H9 (cell line): Measurements from ENCODE around the gene SGF29. TPM values are rescaled to one million over a fixed set of nuclear protein-coding genes. Genes with fewer than 3 reads are reported as not detected.

Source experiments
- DNase-seq: peaks from one replicate; pipeline ENCODE4 v3.0.0-alpha.2; 2017
- H2AFZ ChIP-seq: one replicate; pipeline ENCODE4 v1.6.1; 2013; ENCODE audit warnings: mild to moderate bottlenecking, low read length, control low read depth, moderate library complexity
- H2AK5ac ChIP-seq: 2 replicates; pipeline ENCODE4 v1.6.1; 2013; ENCODE audit warnings: low read length, control low read depth, mixed read lengths; ENCODE audit not compliant: insufficient read length
- H2BK120ac ChIP-seq: one replicate; pipeline ENCODE4 v1.6.1; 2013; ENCODE audit warnings: low read depth, mild to moderate bottlenecking, low read length, control low read depth, inconsistent platforms; ENCODE audit not compliant: poor library complexity, severe bottlenecking
- H2BK12ac ChIP-seq: 2 replicates; pipeline ENCODE4 v1.6.1; 2013; ENCODE audit warnings: low read length, control low read depth, mixed read lengths, low read depth; ENCODE audit not compliant: insufficient read length
- H2BK15ac ChIP-seq: 2 replicates; pipeline ENCODE4 v1.6.1; 2013; ENCODE audit warnings: low read depth, low read length, control low read depth
- H2BK20ac ChIP-seq: one replicate; pipeline ENCODE4 v1.6.1; 2013; ENCODE audit warnings: low read depth, mild to moderate bottlenecking, low read length, control low read depth, inconsistent platforms; ENCODE audit not compliant: poor library complexity, severe bottlenecking
- H2BK5ac ChIP-seq: 2 replicates; pipeline ENCODE4 v1.6.1; 2013; ENCODE audit warnings: low read length, control low read depth, mixed read lengths; ENCODE audit not compliant: insufficient read length
- H3K14ac ChIP-seq: 2 replicates; pipeline ENCODE4 v1.6.1; 2013; ENCODE audit warnings: low read length, control low read depth; ENCODE audit not compliant: insufficient read depth
- H3K18ac ChIP-seq: 2 replicates; pipeline ENCODE4 v1.6.1; 2013; ENCODE audit warnings: low read depth, mild to moderate bottlenecking, mixed read lengths, low read length, control low read depth; ENCODE audit not compliant: insufficient read length
- H3K23ac ChIP-seq: 2 replicates; pipeline ENCODE4 v1.6.1; 2013; ENCODE audit warnings: low read length, control low read depth, mixed read lengths, low read depth; ENCODE audit not compliant: insufficient read length
- H3K23me2 ChIP-seq: 2 replicates; pipeline ENCODE4 v1.6.1; 2013; ENCODE audit warnings: low read depth, mild to moderate bottlenecking, mixed read lengths, low read length, control low read depth; ENCODE audit not compliant: insufficient read length, poor library complexity, severe bottlenecking
- H3K27ac ChIP-seq: 2 replicates; pipeline ENCODE4 v1.5.1; 2013; ENCODE audit warnings: low read length, control low read depth, mixed read lengths, low read depth; ENCODE audit not compliant: insufficient read length
- H3K27me3 ChIP-seq: 2 replicates; pipeline ENCODE4 v1.6.1; 2013; ENCODE audit warnings: low read length, control low read depth, inconsistent platforms; ENCODE audit not compliant: insufficient read depth
- H3K4ac ChIP-seq: 2 replicates; pipeline ENCODE4 v1.6.1; 2013; ENCODE audit warnings: low read depth, mild to moderate bottlenecking, control low read depth, inconsistent platforms, low read length, moderate library complexity
- H3K4me1 ChIP-seq: 2 replicates; pipeline ENCODE4 v1.6.1; 2013; ENCODE audit warnings: low read length, control low read depth, inconsistent platforms; ENCODE audit not compliant: insufficient read depth
- H3K4me2 ChIP-seq: 2 replicates; pipeline ENCODE4 v1.6.1; 2013; ENCODE audit warnings: low read length, control low read depth, mixed read lengths; ENCODE audit not compliant: insufficient read length, insufficient read depth
- H3K56ac ChIP-seq: 2 replicates; pipeline ENCODE4 v1.6.1; 2013; ENCODE audit warnings: low read depth, mild to moderate bottlenecking, mixed read lengths, low read length, control low read depth; ENCODE audit not compliant: insufficient read length
- H3K79me1 ChIP-seq: 2 replicates; pipeline ENCODE4 v1.6.1; 2013; ENCODE audit warnings: low read depth, mild to moderate bottlenecking, moderate library complexity, low read length, control low read depth, inconsistent platforms; ENCODE audit not compliant: insufficient read depth, poor library complexity, severe bottlenecking
- H3K79me2 ChIP-seq: 2 replicates; pipeline ENCODE4 v1.6.1; 2013; ENCODE audit warnings: low read length, control low read depth, inconsistent platforms; ENCODE audit not compliant: insufficient read depth
- H3K9ac ChIP-seq: 2 replicates; pipeline ENCODE4 v1.6.1; 2013; ENCODE audit warnings: low read length, control low read depth, mixed read lengths; ENCODE audit not compliant: insufficient read length; ENCODE audit errors: extremely low read depth
- H3K9me3 ChIP-seq: one replicate; pipeline ENCODE4 v1.6.1; 2013; ENCODE audit warnings: low read depth, low read length, inconsistent platforms; ENCODE audit not compliant: control insufficient read depth
- H3T11ph ChIP-seq: one replicate; pipeline ENCODE4 v1.6.1; 2013; ENCODE audit warnings: mild to moderate bottlenecking, low read length, control low read depth, inconsistent platforms
- H4K20me1 ChIP-seq: one replicate; pipeline ENCODE4 v1.6.1; 2013; ENCODE audit not compliant: control insufficient read depth, insufficient read length, insufficient read depth
- H4K5ac ChIP-seq: 2 replicates; pipeline ENCODE4 v1.6.1; 2013; ENCODE audit warnings: low read depth, mild to moderate bottlenecking, mixed read lengths, low read length, control low read depth; ENCODE audit not compliant: insufficient read length
- H4K8ac ChIP-seq: replicated peaks from 2 replicates; pipeline ENCODE4 v1.6.1; 2013; ENCODE audit warnings: low read length, control low read depth, mixed read lengths, low read depth; ENCODE audit not compliant: insufficient read length
- H4K91ac ChIP-seq: 2 replicates; pipeline ENCODE4 v1.6.1; 2013; ENCODE audit warnings: low read depth, mild to moderate bottlenecking, moderate library complexity, mixed read lengths, low read length, control low read depth; ENCODE audit not compliant: insufficient read length
- H3K27ac Mint-ChIP-seq, 3 experiments: 2 replicates in 2 of 3; 3 replicates in 1 of 3; pipeline ENCODE4 v1.8.0; 2020 to 2021; ENCODE audit warnings: mixed read lengths in 3 of 3, mild to moderate bottlenecking in 1 of 3, moderate library complexity in 1 of 3
- H3K27me3 Mint-ChIP-seq: 2 replicates; pipeline ENCODE4 v1.8.0; 2021; ENCODE audit warnings: low read depth, mild to moderate bottlenecking, moderate library complexity, mixed read lengths
- H3K36me3 Mint-ChIP-seq, 3 experiments: 2 replicates in 2 of 3; 3 replicates in 1 of 3; pipeline ENCODE4 v1.8.0; 2020 to 2021; ENCODE audit warnings: low read depth in 3 of 3, mixed read lengths in 3 of 3; ENCODE audit not compliant: insufficient read depth in 1 of 3
- H3K4me1 Mint-ChIP-seq, 2 experiments: 2 replicates each; pipeline ENCODE4 v1.8.0; 2020; ENCODE audit warnings: mixed read lengths in 2 of 2
- H3K4me3 Mint-ChIP-seq, 2 experiments: 2 replicates in 1 of 2; 3 replicates in 1 of 2; pipeline ENCODE4 v1.8.0; 2020 to 2021; ENCODE audit warnings: mild to moderate bottlenecking in 2 of 2, mixed read lengths in 2 of 2, moderate library complexity in 1 of 2
- H3K9me3 Mint-ChIP-seq, 2 experiments: 2 replicates in 1 of 2; 3 replicates in 1 of 2; pipeline ENCODE4 v1.8.0; 2020; ENCODE audit warnings: mild to moderate bottlenecking in 2 of 2, mixed read lengths in 2 of 2, moderate library complexity in 1 of 2
- CTCF ChIP-seq: fragments of 200-600 bp; sonication (generic); conservative IDR thresholded peaks from 3 replicates; pipeline ENCODE4 v1.8.0; 2021; ENCODE audit warnings: antibody characterized with exemption, mild to moderate bottlenecking
- WGBS: extraction: QIAGEN DNeasy Blood & Tissue Kit; methylation state at CpG from one replicate; pipeline ENCODE4 v1.1.7; 2013; ENCODE audit warnings: missing lambda C conversion rate, low lambda C conversion rate, mixed read lengths; ENCODE audit not compliant: insufficient read length; ENCODE audit errors: extremely low coverage; 5-methylcytosine and 5-hydroxymethylcytosine counted together
- total RNA-seq: library from RNA; stranded (reverse); gene quantifications from 2 replicates; pipeline ENCODE4 v1.2.1, GENCODE V29; 2021

Gene SGF29
- total RNA-seq, 1 experiment from 2014 or later, result 24.8 TPM

DNA sequence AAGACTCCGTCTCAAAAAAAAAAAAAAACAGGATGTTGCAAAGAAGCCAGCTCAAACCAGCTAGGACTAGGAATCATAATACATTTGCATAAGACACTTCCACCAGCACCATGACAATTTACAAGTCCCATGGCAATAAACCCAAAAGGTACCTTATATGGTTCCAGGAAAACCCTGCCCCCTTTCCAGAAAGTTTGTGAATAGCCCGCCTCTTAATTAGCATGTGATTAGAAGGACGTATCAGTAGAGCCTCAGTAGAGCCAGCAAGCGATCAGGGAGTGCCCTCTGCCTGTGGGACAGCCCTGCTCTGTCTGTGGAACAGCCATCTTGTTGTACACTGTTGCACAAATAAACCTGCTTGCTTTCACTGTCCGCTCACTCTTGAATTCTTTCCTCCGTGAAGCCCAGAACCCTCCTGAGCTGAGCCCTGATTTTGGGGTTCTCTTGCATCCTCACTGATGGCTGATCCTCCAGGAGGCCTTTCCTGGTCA, 29.0 kb upstream of the SGF29 start:
- no peaks in the 10 kb centered on the region for H3K4me1 ChIP-seq
- H3K79me1 ChIP-seq, result no peaks in the 10 kb centered on the region
- no peak overlapping the region for H2BK12ac ChIP-seq
- WGBS, result no CpG with 5 or more reads among the region's 6 CpGs
- H3K27ac ChIP-seq, result no peak overlapping the region
- no peaks in the 10 kb centered on the region for H3K9me3 ChIP-seq
- peaks cover 4% of the 10 kb centered on the region for H3K27me3 Mint-ChIP-seq
- H4K91ac ChIP-seq, result no peak overlapping the region
- TF ChIP-seq CTCF, result no peak
- peaks cover 0 to 13% of the 10 kb centered on the region in 2 experiments; a peak in 3 of 5 replicates for H3K9me3 Mint-ChIP-seq
- no peaks in the 10 kb centered on the region for H3K36me3 Mint-ChIP-seq
- H3K18ac ChIP-seq, result no peak overlapping the region
- H3K56ac ChIP-seq, result no peak overlapping the region
- H4K8ac ChIP-seq, result no peak overlapping the region
- no peak for DNase-seq
- H2BK5ac ChIP-seq, result no peak overlapping the region
- H3K27me3 ChIP-seq, result no peaks in the 10 kb centered on the region
- H2AK5ac ChIP-seq, result no peak overlapping the region
- H2AFZ ChIP-seq, result no peak overlapping the region
- no peak overlapping the region for H2BK15ac ChIP-seq
- H3K14ac ChIP-seq, result no peak overlapping the region
- no peak overlapping the region for H3K4me3 Mint-ChIP-seq
- no peaks in the 10 kb centered on the region for H4K20me1 ChIP-seq
- H3K9ac ChIP-seq, result no peak overlapping the region
- H2BK120ac ChIP-seq, result no peak overlapping the region
- H3K23ac ChIP-seq, result no peak overlapping the region
- H3K4me2 ChIP-seq, result no peak overlapping the region
- no peaks in the 10 kb centered on the region for H3K79me2 ChIP-seq
- 0 out of 7 replicates have a peak overlapping the region, but pooled peaks of 1 of the 3 experiments have one; percentile 50 for H3K27ac Mint-ChIP-seq
- no peaks in the 10 kb centered on the region for H3K23me2 ChIP-seq
- H4K5ac ChIP-seq, result no peak overlapping the region
- no peak overlapping the region for H3T11ph ChIP-seq
- H3K4me1 Mint-ChIP-seq, result no peaks in the 10 kb centered on the region
- no peak overlapping the region for H2BK20ac ChIP-seq
- no peak overlapping the region for H3K4ac ChIP-seq
